GM20000 (cell line): Measurements from ENCODE around the gene WDR27.

Experiments used
- DNase-seq: peaks from one replicate; pipeline ENCODE4 v3.0.0; 2012; ENCODE audit warnings: low spot score
- TF ChIP-seq, protein P1 (sequence below): IDR thresholded peaks from 2 replicates; pipeline ENCODE4 v1.5.1; 2012; ENCODE audit warnings: mild to moderate bottlenecking, control low read depth; ENCODE audit errors: extremely low read depth, missing control alignments

WDR27 gene

DNA sequence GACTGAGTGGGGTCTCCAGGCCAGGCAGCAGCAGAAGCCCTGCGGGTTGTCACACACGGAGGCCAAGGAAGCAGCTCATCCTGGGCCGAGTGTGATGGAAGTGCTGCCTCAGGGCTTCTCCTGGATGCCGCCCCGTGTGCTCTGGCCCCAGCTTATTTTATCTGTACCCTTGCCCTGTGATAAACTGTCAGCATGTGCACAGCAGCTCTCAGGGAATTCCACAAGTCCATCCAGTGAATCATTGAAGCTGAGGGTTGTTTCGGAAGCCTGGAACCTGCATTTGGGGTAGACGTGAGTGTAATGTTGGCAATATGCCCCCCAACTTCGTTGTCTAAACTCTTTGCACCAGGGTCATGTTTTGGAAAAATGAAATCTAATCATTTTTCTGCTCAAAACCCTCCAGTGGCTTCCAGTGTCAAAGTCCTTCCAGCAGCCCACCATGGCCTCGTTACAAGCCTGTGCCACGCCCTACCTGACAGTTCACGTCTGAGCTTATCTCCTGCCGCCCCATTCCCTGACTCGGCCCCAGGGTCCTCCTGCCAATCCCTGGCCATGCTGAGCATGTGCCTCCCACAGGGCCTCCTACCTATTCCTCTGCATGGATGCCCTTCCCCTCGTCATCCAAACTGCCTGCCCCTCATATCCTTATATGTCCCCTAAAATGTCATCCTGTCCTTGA, 280.1 kb downstream of the WDR27 start:
- TF ChIP-seq, protein P1, sequence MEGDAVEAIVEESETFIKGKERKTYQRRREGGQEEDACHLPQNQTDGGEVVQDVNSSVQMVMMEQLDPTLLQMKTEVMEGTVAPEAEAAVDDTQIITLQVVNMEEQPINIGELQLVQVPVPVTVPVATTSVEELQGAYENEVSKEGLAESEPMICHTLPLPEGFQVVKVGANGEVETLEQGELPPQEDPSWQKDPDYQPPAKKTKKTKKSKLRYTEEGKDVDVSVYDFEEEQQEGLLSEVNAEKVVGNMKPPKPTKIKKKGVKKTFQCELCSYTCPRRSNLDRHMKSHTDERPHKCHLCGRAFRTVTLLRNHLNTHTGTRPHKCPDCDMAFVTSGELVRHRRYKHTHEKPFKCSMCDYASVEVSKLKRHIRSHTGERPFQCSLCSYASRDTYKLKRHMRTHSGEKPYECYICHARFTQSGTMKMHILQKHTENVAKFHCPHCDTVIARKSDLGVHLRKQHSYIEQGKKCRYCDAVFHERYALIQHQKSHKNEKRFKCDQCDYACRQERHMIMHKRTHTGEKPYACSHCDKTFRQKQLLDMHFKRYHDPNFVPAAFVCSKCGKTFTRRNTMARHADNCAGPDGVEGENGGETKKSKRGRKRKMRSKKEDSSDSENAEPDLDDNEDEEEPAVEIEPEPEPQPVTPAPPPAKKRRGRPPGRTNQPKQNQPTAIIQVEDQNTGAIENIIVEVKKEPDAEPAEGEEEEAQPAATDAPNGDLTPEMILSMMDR = no peak

DNA sequence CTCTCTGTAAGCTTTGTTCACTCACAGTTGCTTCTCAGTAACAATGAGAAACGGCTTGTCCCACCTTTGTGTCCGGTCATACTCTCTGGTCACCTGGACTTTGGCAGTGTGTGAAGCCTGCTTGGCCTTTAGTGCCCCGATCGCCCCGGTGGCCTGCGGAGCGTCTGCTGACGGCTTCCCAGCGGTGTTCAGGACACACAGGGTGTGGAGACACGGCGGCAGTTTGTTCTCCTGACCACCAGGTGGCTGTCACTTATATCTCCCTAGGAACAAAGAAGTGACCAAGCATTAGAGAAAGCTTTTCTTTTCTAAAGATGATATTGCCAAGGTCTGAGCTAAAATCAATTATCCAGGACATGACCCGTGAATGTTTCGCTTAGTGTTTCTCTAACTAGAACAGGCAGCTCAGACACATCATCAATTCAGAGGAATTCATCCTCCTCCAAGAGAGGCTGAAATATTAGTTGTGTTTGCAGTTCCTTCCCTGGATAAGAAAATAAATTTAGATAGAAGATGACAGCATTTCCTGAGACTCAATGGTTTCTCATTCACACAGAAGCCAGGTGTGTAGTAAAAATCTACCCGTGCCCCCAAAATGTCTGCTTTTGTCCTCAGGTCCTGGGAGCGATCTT, 280.8 kb downstream of the WDR27 start:
- TF ChIP-seq, protein P1 = no peak
- DNase-seq = no peak

More for the DNA sequence above, 280.1 kb downstream of the WDR27 start:
- DNase-seq = no peak

DNA sequence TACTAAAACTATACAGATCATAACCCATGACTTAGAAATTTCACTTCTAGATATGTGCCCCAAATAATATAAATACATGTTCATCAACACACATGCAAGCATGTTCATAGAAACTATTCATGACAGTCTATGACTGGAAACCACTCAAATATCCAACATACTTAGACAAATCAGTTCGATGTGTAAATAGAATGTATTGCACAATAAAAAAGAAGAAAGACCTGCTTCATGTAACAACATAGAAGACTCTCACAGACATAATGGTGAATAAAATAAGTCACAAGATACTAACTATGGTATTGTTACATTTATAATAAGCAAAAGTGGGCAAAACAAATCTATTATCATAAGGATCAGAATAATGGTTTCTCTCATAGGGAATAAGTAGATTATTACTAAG, 284.7 kb downstream of the WDR27 start:
- no peak for DNase-seq
- TF ChIP-seq, protein P1 = no peak

DNA sequence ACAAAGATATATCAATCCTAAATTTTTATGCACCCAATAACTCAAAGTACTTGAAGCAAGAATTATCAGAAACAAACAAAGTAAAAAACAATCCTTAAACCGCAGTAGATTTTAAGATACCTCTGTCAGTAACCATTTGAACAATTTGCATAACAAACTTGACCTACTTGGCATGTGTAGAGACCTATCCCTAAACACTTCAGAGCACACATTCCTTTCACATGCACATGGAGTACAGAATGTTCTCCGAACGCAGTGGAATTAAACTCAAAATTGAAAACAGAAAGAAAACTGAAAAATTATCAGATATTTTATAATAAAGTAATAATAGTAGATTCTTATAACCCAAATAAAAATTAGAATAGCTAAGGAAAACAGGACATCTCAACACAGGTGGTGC, 285.6 kb downstream of the WDR27 start:
- DNase-seq = no peak
- TF ChIP-seq, protein P1 = no peak

DNA sequence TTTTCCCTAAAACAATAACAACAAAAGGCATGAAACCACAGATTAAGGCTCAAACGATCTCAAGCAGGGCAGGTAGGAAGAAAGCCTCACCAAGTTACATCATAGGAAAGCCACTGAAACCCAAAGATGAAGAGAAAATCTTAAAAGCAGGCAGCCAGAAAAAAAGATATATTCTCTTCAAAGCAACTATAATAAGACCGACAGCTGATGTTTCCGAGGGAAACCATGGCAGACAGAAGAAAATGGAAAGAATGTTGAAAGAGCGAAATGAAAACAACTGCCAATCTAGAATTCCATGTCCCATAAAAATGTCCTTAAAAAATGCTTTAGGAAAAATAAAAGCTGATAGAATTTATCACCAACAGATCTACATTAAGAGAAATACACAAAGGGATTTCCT, 286.6 kb downstream of the WDR27 start:
- DNase-seq = no peak
- TF ChIP-seq, protein P1 = no peak

DNA sequence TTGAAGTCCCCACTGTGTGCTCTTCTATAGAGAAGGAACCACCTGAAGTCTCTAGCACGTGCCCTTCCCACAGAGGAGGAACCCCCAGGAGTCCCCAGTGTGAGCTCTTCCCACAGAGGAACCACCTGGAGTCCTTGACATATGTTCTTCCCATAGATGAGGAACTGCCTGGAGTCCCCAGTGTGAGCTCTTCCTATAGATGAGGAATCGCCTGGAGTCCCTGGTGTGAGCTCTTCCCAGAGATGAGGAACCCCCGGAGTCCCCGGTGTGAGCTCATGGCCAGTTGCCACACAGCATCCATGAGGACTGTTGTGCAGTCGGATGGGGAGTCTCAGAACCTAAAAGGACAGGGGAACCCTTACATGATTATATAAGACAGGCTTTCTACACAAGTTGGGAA, 290.1 kb downstream of the WDR27 start:
- TF ChIP-seq, protein P1 = no peak
- no peak for DNase-seq

DNA sequence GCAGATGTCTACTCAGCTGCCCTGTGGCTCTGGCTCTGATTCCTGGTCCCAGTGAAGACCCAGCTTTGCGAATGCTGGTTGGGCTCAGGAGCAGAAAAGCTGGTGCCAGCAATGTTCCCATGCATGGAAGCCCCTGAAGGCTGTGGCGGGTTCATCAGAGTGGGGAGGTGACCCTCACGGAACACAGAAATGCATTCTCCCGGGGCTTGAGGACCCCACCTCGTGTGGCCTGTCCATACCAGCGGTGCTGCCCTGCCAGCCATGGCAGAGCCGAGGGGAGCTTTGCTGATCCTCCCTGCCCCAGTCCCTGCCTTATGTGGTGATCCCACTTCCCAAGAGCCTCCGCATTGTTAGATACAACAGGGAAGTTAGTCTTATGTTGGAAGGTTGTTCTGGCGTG, 290.5 kb downstream of the WDR27 start:
- TF ChIP-seq, protein P1 = no peak
- no peak for DNase-seq
